H9 (cell line): Measurements from ENCODE around the gene DGKD. TPM values are rescaled to one million over a fixed set of nuclear protein-coding genes. Genes with fewer than 3 reads are reported as not detected.

Source experiments
- DNase-seq: peaks from one replicate; pipeline ENCODE4 v3.0.0-alpha.2; 2017
- H2AFZ ChIP-seq: one replicate; pipeline ENCODE4 v1.6.1; 2013; ENCODE audit warnings: mild to moderate bottlenecking, low read length, control low read depth, moderate library complexity
- H2AK5ac ChIP-seq: 2 replicates; pipeline ENCODE4 v1.6.1; 2013; ENCODE audit warnings: low read length, control low read depth, mixed read lengths; ENCODE audit not compliant: insufficient read length
- H2BK120ac ChIP-seq: one replicate; pipeline ENCODE4 v1.6.1; 2013; ENCODE audit warnings: low read depth, mild to moderate bottlenecking, low read length, control low read depth, inconsistent platforms; ENCODE audit not compliant: poor library complexity, severe bottlenecking
- H2BK12ac ChIP-seq: 2 replicates; pipeline ENCODE4 v1.6.1; 2013; ENCODE audit warnings: low read length, control low read depth, mixed read lengths, low read depth; ENCODE audit not compliant: insufficient read length
- H2BK15ac ChIP-seq: 2 replicates; pipeline ENCODE4 v1.6.1; 2013; ENCODE audit warnings: low read depth, low read length, control low read depth
- H2BK20ac ChIP-seq: one replicate; pipeline ENCODE4 v1.6.1; 2013; ENCODE audit warnings: low read depth, mild to moderate bottlenecking, low read length, control low read depth, inconsistent platforms; ENCODE audit not compliant: poor library complexity, severe bottlenecking
- H2BK5ac ChIP-seq: 2 replicates; pipeline ENCODE4 v1.6.1; 2013; ENCODE audit warnings: low read length, control low read depth, mixed read lengths; ENCODE audit not compliant: insufficient read length
- H3K14ac ChIP-seq: 2 replicates; pipeline ENCODE4 v1.6.1; 2013; ENCODE audit warnings: low read length, control low read depth; ENCODE audit not compliant: insufficient read depth
- H3K18ac ChIP-seq: 2 replicates; pipeline ENCODE4 v1.6.1; 2013; ENCODE audit warnings: low read depth, mild to moderate bottlenecking, mixed read lengths, low read length, control low read depth; ENCODE audit not compliant: insufficient read length
- H3K23ac ChIP-seq: 2 replicates; pipeline ENCODE4 v1.6.1; 2013; ENCODE audit warnings: low read length, control low read depth, mixed read lengths, low read depth; ENCODE audit not compliant: insufficient read length
- H3K23me2 ChIP-seq: 2 replicates; pipeline ENCODE4 v1.6.1; 2013; ENCODE audit warnings: low read depth, mild to moderate bottlenecking, mixed read lengths, low read length, control low read depth; ENCODE audit not compliant: insufficient read length, poor library complexity, severe bottlenecking
- H3K27ac ChIP-seq: 2 replicates; pipeline ENCODE4 v1.5.1; 2013; ENCODE audit warnings: low read length, control low read depth, mixed read lengths, low read depth; ENCODE audit not compliant: insufficient read length
- H3K27me3 ChIP-seq: 2 replicates; pipeline ENCODE4 v1.6.1; 2013; ENCODE audit warnings: low read length, control low read depth, inconsistent platforms; ENCODE audit not compliant: insufficient read depth
- H3K4ac ChIP-seq: 2 replicates; pipeline ENCODE4 v1.6.1; 2013; ENCODE audit warnings: low read depth, mild to moderate bottlenecking, control low read depth, inconsistent platforms, low read length, moderate library complexity
- H3K4me1 ChIP-seq: 2 replicates; pipeline ENCODE4 v1.6.1; 2013; ENCODE audit warnings: low read length, control low read depth, inconsistent platforms; ENCODE audit not compliant: insufficient read depth
- H3K4me2 ChIP-seq: 2 replicates; pipeline ENCODE4 v1.6.1; 2013; ENCODE audit warnings: low read length, control low read depth, mixed read lengths; ENCODE audit not compliant: insufficient read length, insufficient read depth
- H3K56ac ChIP-seq: 2 replicates; pipeline ENCODE4 v1.6.1; 2013; ENCODE audit warnings: low read depth, mild to moderate bottlenecking, mixed read lengths, low read length, control low read depth; ENCODE audit not compliant: insufficient read length
- H3K79me1 ChIP-seq: 2 replicates; pipeline ENCODE4 v1.6.1; 2013; ENCODE audit warnings: low read depth, mild to moderate bottlenecking, moderate library complexity, low read length, control low read depth, inconsistent platforms; ENCODE audit not compliant: insufficient read depth, poor library complexity, severe bottlenecking
- H3K79me2 ChIP-seq: 2 replicates; pipeline ENCODE4 v1.6.1; 2013; ENCODE audit warnings: low read length, control low read depth, inconsistent platforms; ENCODE audit not compliant: insufficient read depth
- H3K9ac ChIP-seq: 2 replicates; pipeline ENCODE4 v1.6.1; 2013; ENCODE audit warnings: low read length, control low read depth, mixed read lengths; ENCODE audit not compliant: insufficient read length; ENCODE audit errors: extremely low read depth
- H3K9me3 ChIP-seq: one replicate; pipeline ENCODE4 v1.6.1; 2013; ENCODE audit warnings: low read depth, low read length, inconsistent platforms; ENCODE audit not compliant: control insufficient read depth
- H3T11ph ChIP-seq: one replicate; pipeline ENCODE4 v1.6.1; 2013; ENCODE audit warnings: mild to moderate bottlenecking, low read length, control low read depth, inconsistent platforms
- H4K20me1 ChIP-seq: one replicate; pipeline ENCODE4 v1.6.1; 2013; ENCODE audit not compliant: control insufficient read depth, insufficient read length, insufficient read depth
- H4K5ac ChIP-seq: 2 replicates; pipeline ENCODE4 v1.6.1; 2013; ENCODE audit warnings: low read depth, mild to moderate bottlenecking, mixed read lengths, low read length, control low read depth; ENCODE audit not compliant: insufficient read length
- H4K8ac ChIP-seq: replicated peaks from 2 replicates; pipeline ENCODE4 v1.6.1; 2013; ENCODE audit warnings: low read length, control low read depth, mixed read lengths, low read depth; ENCODE audit not compliant: insufficient read length
- H4K91ac ChIP-seq: 2 replicates; pipeline ENCODE4 v1.6.1; 2013; ENCODE audit warnings: low read depth, mild to moderate bottlenecking, moderate library complexity, mixed read lengths, low read length, control low read depth; ENCODE audit not compliant: insufficient read length
- H3K27ac Mint-ChIP-seq, 3 experiments: 2 replicates in 2 of 3; 3 replicates in 1 of 3; pipeline ENCODE4 v1.8.0; 2020 to 2021; ENCODE audit warnings: mixed read lengths in 3 of 3, mild to moderate bottlenecking in 1 of 3, moderate library complexity in 1 of 3
- H3K27me3 Mint-ChIP-seq: 2 replicates; pipeline ENCODE4 v1.8.0; 2021; ENCODE audit warnings: low read depth, mild to moderate bottlenecking, moderate library complexity, mixed read lengths
- H3K36me3 Mint-ChIP-seq, 3 experiments: 2 replicates in 2 of 3; 3 replicates in 1 of 3; pipeline ENCODE4 v1.8.0; 2020 to 2021; ENCODE audit warnings: low read depth in 3 of 3, mixed read lengths in 3 of 3; ENCODE audit not compliant: insufficient read depth in 1 of 3
- H3K4me1 Mint-ChIP-seq, 2 experiments: 2 replicates each; pipeline ENCODE4 v1.8.0; 2020; ENCODE audit warnings: mixed read lengths in 2 of 2
- H3K4me3 Mint-ChIP-seq, 2 experiments: 2 replicates in 1 of 2; 3 replicates in 1 of 2; pipeline ENCODE4 v1.8.0; 2020 to 2021; ENCODE audit warnings: mild to moderate bottlenecking in 2 of 2, mixed read lengths in 2 of 2, moderate library complexity in 1 of 2
- H3K9me3 Mint-ChIP-seq, 2 experiments: 2 replicates in 1 of 2; 3 replicates in 1 of 2; pipeline ENCODE4 v1.8.0; 2020; ENCODE audit warnings: mild to moderate bottlenecking in 2 of 2, mixed read lengths in 2 of 2, moderate library complexity in 1 of 2
- CTCF ChIP-seq: fragments of 200-600 bp; sonication (generic); conservative IDR thresholded peaks from 3 replicates; pipeline ENCODE4 v1.8.0; 2021; ENCODE audit warnings: antibody characterized with exemption, mild to moderate bottlenecking
- WGBS: extraction: QIAGEN DNeasy Blood & Tissue Kit; methylation state at CpG from one replicate; pipeline ENCODE4 v1.1.7; 2013; ENCODE audit warnings: missing lambda C conversion rate, low lambda C conversion rate, mixed read lengths; ENCODE audit not compliant: insufficient read length; ENCODE audit errors: extremely low coverage; 5-methylcytosine and 5-hydroxymethylcytosine counted together
- total RNA-seq: library from RNA; stranded (reverse); gene quantifications from 2 replicates; pipeline ENCODE4 v1.2.1, GENCODE V29; 2021

DGKD gene
- total RNA-seq, 1 experiment from 2014 or later = 20.7 TPM

GRCh38 chr2:233417282-233417681 is 63.0 kb downstream of the DGKD start:
- H4K8ac ChIP-seq = no peak overlapping the region
- no peaks in the 10 kb centered on the region for H3K27me3 ChIP-seq
- no peak overlapping the region for H3K27ac Mint-ChIP-seq
- H3K9me3 Mint-ChIP-seq = peaks cover 4% of the 10 kb centered on the region in 2 experiments; a peak in 2 of 5 replicates
- no peaks in the 10 kb centered on the region for H3K23me2 ChIP-seq
- H2BK20ac ChIP-seq = no peak overlapping the region
- H3K4me2 ChIP-seq = no peak overlapping the region
- TF ChIP-seq CTCF = no peak
- peaks cover 1% of the 10 kb centered on the region for H4K20me1 ChIP-seq
- no peaks in the 10 kb centered on the region for H3K79me2 ChIP-seq
- no peak overlapping the region for H3K9ac ChIP-seq
- H3K18ac ChIP-seq = no peak overlapping the region
- H4K5ac ChIP-seq = no peak overlapping the region
- no peaks in the 10 kb centered on the region for H3K79me1 ChIP-seq
- no peaks in the 10 kb centered on the region for H3K9me3 ChIP-seq
- no peak overlapping the region for H3T11ph ChIP-seq
- H3K27me3 Mint-ChIP-seq = no peaks in the 10 kb centered on the region
- no peak overlapping the region for H2BK120ac ChIP-seq
- H3K36me3 Mint-ChIP-seq = peaks cover 2 to 5% (median 3%) of the 10 kb centered on the region in 3 experiments; a peak in 5 of 7 replicates
- no peak overlapping the region for H3K27ac ChIP-seq
- H3K4me1 Mint-ChIP-seq = peaks cover 30 to 41% of the 10 kb centered on the region in 2 experiments
- H3K4me1 ChIP-seq = peaks cover 8% of the 10 kb centered on the region; the same call in 1 of the 2 replicates
- H3K14ac ChIP-seq = no peak overlapping the region
- H2AFZ ChIP-seq = no peak overlapping the region
- H2BK5ac ChIP-seq = no peak overlapping the region
- no peak overlapping the region for H3K23ac ChIP-seq
- H3K4ac ChIP-seq = no peak overlapping the region
- H2AK5ac ChIP-seq = no peak overlapping the region
- no peak for DNase-seq
- H4K91ac ChIP-seq = no peak overlapping the region
- no peak overlapping the region for H3K4me3 Mint-ChIP-seq
- H2BK12ac ChIP-seq = no peak overlapping the region
- WGBS = no CpG with 5 or more reads among the region's 1 CpG
- no peak overlapping the region for H3K56ac ChIP-seq
- no peak overlapping the region for H2BK15ac ChIP-seq
